ENCODE measurements around the gene ANXA11. TPM values are rescaled to one million over a fixed set of nuclear protein-coding genes. Genes with fewer than 3 reads are reported as not detected.
"Not testable (repeated sequence)": the region's sequence is repeated elsewhere in the genome, so short reads cannot be mapped to it uniquely, and the experiment has no call there.

ANXA11 gene
- total RNA-seq, 4 donors from 2014 or later: 134 to 247 (median 219) TPM

DNA sequence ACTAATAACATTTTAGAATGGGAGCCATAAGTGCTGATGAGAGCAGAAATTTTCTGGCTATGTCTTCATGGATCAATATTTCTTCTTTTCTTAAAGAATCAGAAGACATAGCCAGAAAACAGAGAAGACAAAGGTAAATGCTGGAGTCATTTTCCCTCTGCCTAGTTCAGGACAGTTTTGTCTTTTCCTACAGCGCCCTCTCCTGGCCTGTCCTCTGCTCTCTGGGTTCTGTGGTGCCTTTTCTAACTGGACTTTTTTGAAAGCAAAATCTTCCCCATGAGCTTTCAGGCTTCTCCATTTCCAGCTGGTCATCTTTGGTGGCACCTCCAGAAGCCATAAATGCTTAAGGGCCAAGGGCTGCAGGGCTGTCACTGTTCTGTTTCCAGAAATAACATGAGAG, 45.1 kb upstream of the ANXA11 start:
- H3K36me3 ChIP-seq; H3K4me3 ChIP-seq; H3K9me3 ChIP-seq; DNase-seq; H3K27ac ChIP-seq; H3K27me3 ChIP-seq; intact Hi-C loops (cut with DNase I; ENCODE audit: low total_unique reads); H3K4me1 ChIP-seq: not testable (repeated sequence)
- WGBS, 2 donors (ENCODE audit: low coverage in 1 of 2): no CpG with 5 or more reads among the region's 1 CpG
- in situ Hi-C loops (cut with MboI; ENCODE audit: low pct_ligation_motif_present in 1 of 4, low pct_unique_long_range_greater_than_20kb in 1 of 4, low sequenced_read_pairs in 3 of 4): loop anchor here in 1 of 4 donors (25.0 kb wide), 1 partner anchor 688 kb away; the partner anchor contains the start of gene SFTPA2

DNA sequence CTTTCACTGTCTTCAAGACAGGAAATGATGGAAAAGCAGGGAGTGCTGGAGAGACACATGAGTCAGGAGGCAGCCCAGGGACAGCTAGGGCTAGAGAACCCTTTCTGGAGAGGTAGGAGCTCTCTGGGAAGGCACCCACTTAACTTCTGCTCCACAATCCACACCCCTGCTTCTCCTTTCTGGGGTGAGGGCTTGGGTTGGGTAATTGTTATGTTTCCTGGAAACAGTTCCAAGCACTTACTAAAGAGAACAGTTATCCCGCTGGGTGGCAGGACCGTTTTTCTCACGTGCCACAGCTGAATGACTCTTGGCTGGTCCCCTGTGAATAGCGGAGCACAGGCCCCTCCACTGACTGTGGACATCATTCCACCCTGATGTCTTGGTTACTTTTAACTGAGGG, 44.6 kb upstream of the ANXA11 start:
- H3K27me3 ChIP-seq; intact Hi-C loops (cut with DNase I; ENCODE audit: low total_unique reads); H3K27ac ChIP-seq; H3K4me1 ChIP-seq; H3K9me3 ChIP-seq; DNase-seq; H3K4me3 ChIP-seq; H3K36me3 ChIP-seq: not testable (repeated sequence)
- in situ Hi-C loops (cut with MboI; ENCODE audit: low pct_ligation_motif_present in 1 of 4, low pct_unique_long_range_greater_than_20kb in 1 of 4, low sequenced_read_pairs in 3 of 4): loop anchor here in 1 of 4 donors (25.0 kb wide), 1 partner anchor 688 kb away; the partner anchor contains the start of gene SFTPA2
- WGBS, 2 donors (ENCODE audit: low coverage in 1 of 2): no CpG with 5 or more reads among the region's 4 CpGs

DNA sequence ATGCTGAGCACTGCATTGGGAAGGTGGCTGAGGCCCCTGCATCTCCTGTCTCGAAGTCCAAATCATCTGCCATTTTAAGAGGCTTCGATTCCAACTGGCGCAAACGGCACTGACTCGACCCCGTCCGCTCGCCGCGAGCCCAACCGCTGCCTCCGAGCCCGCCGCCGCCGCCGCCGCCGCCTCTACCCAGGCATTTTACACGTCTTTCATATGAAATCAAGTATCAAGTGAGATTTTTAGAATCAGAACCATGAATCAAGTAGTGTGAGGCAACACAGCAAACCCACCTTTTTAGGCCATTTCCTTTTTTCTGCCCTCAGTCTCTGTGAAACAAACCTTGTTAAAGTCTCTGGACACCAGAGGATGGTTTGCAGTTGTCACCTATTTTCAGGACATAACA, 42.3 kb upstream of the ANXA11 start:
- DNase-seq; H3K4me3 ChIP-seq; H3K27ac ChIP-seq; in situ Hi-C loops (cut with MboI; ENCODE audit: low pct_ligation_motif_present in 1 of 4, low pct_unique_long_range_greater_than_20kb in 1 of 4, low sequenced_read_pairs in 3 of 4); H3K4me1 ChIP-seq; H3K36me3 ChIP-seq; intact Hi-C loops (cut with DNase I; ENCODE audit: low total_unique reads); H3K9me3 ChIP-seq; H3K27me3 ChIP-seq: not testable (repeated sequence)
- 67% methylated on average over 1 of the region's 20 CpGs; no CpG with 5 or more reads in 1 of the 2 donors for WGBS, 2 donors (ENCODE audit: low coverage in 1 of 2)

DNA sequence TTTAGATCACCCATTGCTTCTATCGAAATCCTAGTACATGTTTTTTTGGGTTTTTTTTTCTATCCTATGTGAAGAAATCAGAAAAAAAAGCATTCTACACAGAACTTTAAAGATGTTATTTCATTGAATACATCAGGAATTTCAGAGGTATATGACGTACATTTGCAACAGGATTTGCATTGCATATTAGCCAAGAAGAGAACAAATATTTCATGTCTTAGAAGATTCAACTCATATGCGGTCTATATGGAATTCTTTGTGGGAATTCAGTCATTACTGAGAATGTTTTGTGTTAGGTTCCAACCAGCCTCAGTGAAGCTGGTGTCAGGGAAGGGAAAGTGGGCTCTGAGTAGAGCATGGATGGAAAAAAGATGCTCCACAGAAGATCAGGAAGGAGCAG, 39.0 kb upstream of the ANXA11 start:
- in situ Hi-C loops (cut with MboI; ENCODE audit: low pct_ligation_motif_present in 1 of 4, low pct_unique_long_range_greater_than_20kb in 1 of 4, low sequenced_read_pairs in 3 of 4); H3K36me3 ChIP-seq; H3K27ac ChIP-seq; H3K4me3 ChIP-seq; DNase-seq; H3K4me1 ChIP-seq; H3K27me3 ChIP-seq; H3K9me3 ChIP-seq; intact Hi-C loops (cut with DNase I; ENCODE audit: low total_unique reads): not testable (repeated sequence)
- 20 to 75% methylated on average over 1 to 3 of the region's 3 CpGs for WGBS, 2 donors (ENCODE audit: low coverage in 1 of 2)

DNA sequence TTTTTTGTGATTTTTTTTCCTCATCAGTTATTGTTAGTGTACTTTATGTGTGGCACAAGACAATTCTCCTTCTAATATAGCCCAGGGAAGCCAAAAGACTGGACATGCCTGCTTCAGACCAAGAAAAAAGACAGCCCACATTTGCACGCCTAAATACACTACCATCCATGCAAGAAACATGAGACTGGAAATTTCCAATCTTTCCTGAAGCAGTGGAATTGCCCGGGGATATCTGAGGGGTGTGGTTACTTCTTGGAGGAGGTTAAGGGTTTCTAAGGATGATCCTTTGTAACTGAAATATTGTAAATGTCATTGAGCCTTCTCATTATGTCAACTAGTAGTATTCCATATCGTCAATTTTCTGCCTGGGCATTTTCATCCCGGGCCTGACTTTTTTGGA, 37.0 kb upstream of the ANXA11 start:
- H3K36me3 ChIP-seq; H3K27me3 ChIP-seq; H3K9me3 ChIP-seq; intact Hi-C loops (cut with DNase I; ENCODE audit: low total_unique reads); H3K27ac ChIP-seq; DNase-seq; H3K4me3 ChIP-seq; in situ Hi-C loops (cut with MboI; ENCODE audit: low pct_ligation_motif_present in 1 of 4, low pct_unique_long_range_greater_than_20kb in 1 of 4, low sequenced_read_pairs in 3 of 4); H3K4me1 ChIP-seq: not testable (repeated sequence)
- 35% methylated on average over 3 of the region's 4 CpGs; no CpG with 5 or more reads in 1 of the 2 donors for WGBS, 2 donors (ENCODE audit: low coverage in 1 of 2)

DNA sequence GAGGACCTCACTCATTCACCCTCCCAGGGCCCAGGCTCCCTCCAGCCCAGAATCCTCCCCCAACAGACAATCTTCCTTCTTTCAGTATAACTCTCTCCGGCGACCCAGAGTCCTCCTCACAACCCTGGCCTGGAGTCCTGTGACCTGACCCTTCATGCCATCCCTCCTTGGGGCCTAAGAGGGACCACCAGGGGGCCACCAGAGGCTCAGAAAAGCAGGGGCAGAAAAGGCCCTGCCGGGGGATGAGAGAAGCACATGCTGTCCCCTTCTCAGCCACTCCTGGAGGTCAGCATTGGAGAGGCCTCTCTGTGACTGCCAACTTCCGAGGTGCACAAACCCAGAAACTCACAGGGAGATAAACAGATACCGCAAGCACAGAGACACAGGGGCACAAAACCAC, 31.1 kb upstream of the ANXA11 start:
- DNase-seq; H3K27me3 ChIP-seq; intact Hi-C loops (cut with DNase I; ENCODE audit: low total_unique reads); H3K4me3 ChIP-seq; H3K27ac ChIP-seq; H3K4me1 ChIP-seq; in situ Hi-C loops (cut with MboI; ENCODE audit: low pct_ligation_motif_present in 1 of 4, low pct_unique_long_range_greater_than_20kb in 1 of 4, low sequenced_read_pairs in 3 of 4); H3K9me3 ChIP-seq; H3K36me3 ChIP-seq: not testable (repeated sequence)
- no CpG with 5 or more reads among the region's 5 CpGs for WGBS, 2 donors (ENCODE audit: low coverage in 1 of 2)

DNA sequence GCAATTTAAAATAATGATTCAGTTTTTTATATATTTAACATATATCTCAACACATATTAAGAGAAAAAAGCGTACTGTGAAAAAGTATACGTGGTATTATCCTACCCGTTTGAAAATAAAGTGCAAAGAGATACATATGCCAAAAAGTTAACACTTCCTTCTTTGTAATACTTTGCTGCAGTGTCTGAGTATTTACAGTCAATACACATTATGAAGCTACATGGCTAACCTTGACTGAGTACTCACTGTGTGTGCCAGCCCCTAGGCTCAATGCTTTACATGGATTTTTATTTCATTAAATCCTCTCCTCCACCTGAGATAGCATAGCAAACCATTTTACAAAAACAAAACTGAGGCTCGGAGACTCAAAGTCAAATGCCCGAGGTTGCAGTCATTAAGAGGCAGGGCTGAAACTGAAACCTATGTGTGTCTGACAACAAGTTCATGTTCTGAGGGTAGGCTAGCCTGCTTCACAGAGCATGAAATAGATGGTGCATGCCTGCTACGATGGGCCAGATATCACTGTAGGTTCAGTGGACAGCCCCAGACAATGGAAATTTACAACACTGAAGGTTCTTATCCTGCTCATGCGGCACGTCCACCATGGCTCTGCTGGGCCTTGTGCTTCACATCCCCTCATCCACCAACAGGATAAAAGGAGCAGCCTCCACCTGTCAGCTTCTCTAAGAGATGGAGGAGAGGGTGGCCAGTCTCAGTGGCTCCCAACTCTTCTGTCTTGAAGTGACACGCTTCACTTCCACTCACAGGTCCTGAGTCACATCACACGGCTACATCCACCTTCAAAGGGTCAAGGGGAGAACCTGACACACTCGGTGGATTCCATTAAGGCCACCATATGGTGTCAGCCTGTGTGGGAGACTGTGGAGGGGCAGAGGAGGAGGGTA, 29.2 kb upstream of the ANXA11 start:
- in situ Hi-C loops (cut with MboI; ENCODE audit: low pct_ligation_motif_present in 1 of 4, low pct_unique_long_range_greater_than_20kb in 1 of 4, low sequenced_read_pairs in 3 of 4); H3K27ac ChIP-seq; intact Hi-C loops (cut with DNase I; ENCODE audit: low total_unique reads): not testable (repeated sequence)

DNA sequence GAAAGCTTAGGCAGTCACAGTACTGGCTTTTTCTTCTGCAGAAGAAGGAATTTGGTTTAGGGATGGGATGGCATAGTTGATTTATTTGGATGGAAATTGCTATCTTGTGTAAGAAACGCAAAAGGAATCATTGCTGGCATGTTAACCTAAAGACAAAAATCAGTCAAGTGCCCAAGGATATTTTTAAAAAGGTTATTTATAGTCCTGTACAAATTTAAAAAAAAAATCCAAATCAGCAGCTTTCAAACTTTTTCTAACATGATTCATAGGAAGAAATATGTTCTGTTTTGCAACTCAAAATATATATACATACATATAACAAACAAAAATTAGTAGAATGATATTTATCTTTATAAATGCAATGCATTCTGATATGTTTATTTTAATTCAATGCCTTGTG, 28.5 kb upstream of the ANXA11 start:
- WGBS, 2 donors (ENCODE audit: low coverage in 1 of 2): 82 to 92% methylated on average over 1 of the region's 1 CpG
- in situ Hi-C loops (cut with MboI; ENCODE audit: low pct_ligation_motif_present in 1 of 4, low pct_unique_long_range_greater_than_20kb in 1 of 4, low sequenced_read_pairs in 3 of 4); intact Hi-C loops (cut with DNase I; ENCODE audit: low total_unique reads); H3K4me3 ChIP-seq; H3K9me3 ChIP-seq; DNase-seq; H3K36me3 ChIP-seq; H3K4me1 ChIP-seq; H3K27ac ChIP-seq; H3K27me3 ChIP-seq: not testable (repeated sequence)

More for the DNA sequence above, 29.2 kb upstream of the ANXA11 start:
- not testable (repeated sequence) for DNase-seq, H3K36me3 ChIP-seq, H3K27me3 ChIP-seq, H3K4me3 ChIP-seq, H3K4me1 ChIP-seq, H3K9me3 ChIP-seq
- WGBS, 2 donors (ENCODE audit: low coverage in 1 of 2): 69 to 80% methylated on average over 2 to 11 of the region's 11 CpGs

DNA sequence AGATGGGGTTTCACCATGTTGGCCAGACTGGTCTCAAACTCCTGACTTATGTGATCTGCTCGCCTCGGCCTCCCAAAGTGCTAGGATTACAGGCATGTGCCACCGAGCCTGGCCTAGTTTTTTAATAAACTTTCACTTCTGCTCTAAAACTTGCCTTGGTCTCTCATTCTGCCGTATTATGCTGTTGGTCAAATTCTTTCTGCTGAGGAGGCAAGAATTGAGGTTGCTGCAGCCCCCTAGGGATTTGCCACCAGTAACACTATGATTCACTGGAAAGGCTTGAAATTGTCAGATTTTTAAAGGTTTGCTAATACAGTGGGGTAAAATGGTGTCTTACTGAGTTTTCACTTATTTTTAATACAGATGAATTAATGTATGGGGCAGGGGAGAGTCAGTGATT, 21.4 kb upstream of the ANXA11 start:
- H3K27ac ChIP-seq; H3K9me3 ChIP-seq; H3K36me3 ChIP-seq; H3K4me1 ChIP-seq; in situ Hi-C loops (cut with MboI; ENCODE audit: low pct_ligation_motif_present in 1 of 4, low pct_unique_long_range_greater_than_20kb in 1 of 4, low sequenced_read_pairs in 3 of 4); intact Hi-C loops (cut with DNase I; ENCODE audit: low total_unique reads); DNase-seq; H3K27me3 ChIP-seq; H3K4me3 ChIP-seq: not testable (repeated sequence)
- 70 to 81% methylated on average over 2 to 4 of the region's 4 CpGs for WGBS, 2 donors (ENCODE audit: low coverage in 1 of 2)

DNA sequence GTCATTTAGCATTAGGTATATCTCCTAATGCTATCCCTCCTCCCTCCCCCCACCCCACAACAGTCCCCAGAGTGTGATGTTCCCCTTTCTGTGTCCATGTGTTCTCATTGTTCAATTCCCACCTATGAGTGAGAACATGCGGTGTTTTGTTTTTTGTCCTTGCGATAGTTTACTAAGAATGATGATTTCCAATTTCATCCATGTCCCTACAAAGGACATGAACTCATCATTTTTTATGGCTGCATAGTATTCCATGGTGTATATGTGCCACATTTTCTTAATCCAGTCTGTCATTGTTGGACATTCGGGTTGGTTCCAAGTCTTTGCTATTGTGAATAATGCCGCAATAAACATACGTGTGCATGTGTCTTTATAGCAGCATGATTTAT, 17.7 kb upstream of the ANXA11 start:
- H3K9me3 ChIP-seq; H3K27me3 ChIP-seq; intact Hi-C loops (cut with DNase I; ENCODE audit: low total_unique reads); H3K4me1 ChIP-seq; H3K36me3 ChIP-seq; DNase-seq; H3K27ac ChIP-seq; H3K4me3 ChIP-seq: not testable (repeated sequence)
- in situ Hi-C loops (cut with MboI; ENCODE audit: low pct_ligation_motif_present in 1 of 4, low pct_unique_long_range_greater_than_20kb in 1 of 4, low sequenced_read_pairs in 3 of 4): loop anchor here in 2 of 4 donors (25.0 kb wide), 2 partner anchors 161 to 861 kb away; no protein-coding TSS in a partner anchor
- 79% methylated on average over 2 of the region's 5 CpGs; no CpG with 5 or more reads in 1 of the 2 donors for WGBS, 2 donors (ENCODE audit: low coverage in 1 of 2)

DNA sequence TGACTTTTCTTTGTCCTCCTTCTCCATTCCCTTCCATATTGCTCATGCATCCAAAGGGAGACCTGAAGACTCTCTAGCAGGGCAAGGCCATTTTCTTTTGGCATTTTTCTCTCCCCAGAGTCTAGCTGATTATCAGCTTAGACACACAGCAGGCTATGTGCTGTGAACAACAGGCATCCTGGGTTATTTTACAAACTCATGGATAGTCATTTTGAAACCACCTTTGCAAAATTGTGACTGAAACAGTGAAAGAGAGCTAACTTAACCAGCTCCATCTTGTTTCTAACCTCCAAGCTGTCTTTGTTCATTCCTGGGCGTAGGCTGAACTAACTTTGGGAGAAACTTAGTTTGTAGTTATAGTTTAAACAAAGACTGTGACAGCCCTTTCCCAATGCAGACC, 13.5 kb upstream of the ANXA11 start:
- in situ Hi-C loops (cut with MboI; ENCODE audit: low pct_ligation_motif_present in 1 of 4, low pct_unique_long_range_greater_than_20kb in 1 of 4, low sequenced_read_pairs in 3 of 4): loop anchor here (5.0 to 25.0 kb wide), 5 partner anchors 64 to 857 kb away; no protein-coding TSS in a partner anchor

More for the DNA sequence above, 13.5 kb upstream of the ANXA11 start:
- H3K27me3 ChIP-seq; DNase-seq; H3K4me3 ChIP-seq; intact Hi-C loops (cut with DNase I; ENCODE audit: low total_unique reads); H3K4me1 ChIP-seq; H3K36me3 ChIP-seq; H3K9me3 ChIP-seq; H3K27ac ChIP-seq: not testable (repeated sequence)
- 40 to 86% methylated on average over 1 of the region's 1 CpG for WGBS, 2 donors (ENCODE audit: low coverage in 1 of 2)
